DMS53 treated with DMSO at 0.1 percent for 48 hours (cell line): ENCODE data around the gene OR6N2.

Source experiments
- DNase-seq: peaks from one replicate; lab custom pipeline; 2025; ENCODE audit not compliant: unreplicated experiment; lab: John Stamatoyannopoulos, UW

The OR6N2 gene, protein sequence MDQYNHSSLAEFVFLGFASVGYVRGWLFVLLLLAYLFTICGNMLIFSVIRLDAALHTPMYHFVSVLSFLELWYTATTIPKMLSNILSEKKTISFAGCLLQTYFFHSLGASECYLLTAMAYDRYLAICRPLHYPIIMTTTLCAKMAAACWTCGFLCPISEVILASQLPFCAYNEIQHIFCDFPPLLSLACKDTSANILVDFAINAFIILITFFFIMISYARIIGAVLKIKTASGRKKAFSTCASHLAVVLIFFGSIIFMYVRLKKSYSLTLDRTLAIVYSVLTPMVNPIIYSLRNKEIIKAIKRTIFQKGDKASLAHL

GRCh38 chr1:158781104-158781503 is at the start of gene OR6N2:
Gene OR6N2 (minus strand): TSS chr1:158781204. CDS start chr1:158777635, 3,569 bp downstream.
- no peak for DNase-seq

DNA sequence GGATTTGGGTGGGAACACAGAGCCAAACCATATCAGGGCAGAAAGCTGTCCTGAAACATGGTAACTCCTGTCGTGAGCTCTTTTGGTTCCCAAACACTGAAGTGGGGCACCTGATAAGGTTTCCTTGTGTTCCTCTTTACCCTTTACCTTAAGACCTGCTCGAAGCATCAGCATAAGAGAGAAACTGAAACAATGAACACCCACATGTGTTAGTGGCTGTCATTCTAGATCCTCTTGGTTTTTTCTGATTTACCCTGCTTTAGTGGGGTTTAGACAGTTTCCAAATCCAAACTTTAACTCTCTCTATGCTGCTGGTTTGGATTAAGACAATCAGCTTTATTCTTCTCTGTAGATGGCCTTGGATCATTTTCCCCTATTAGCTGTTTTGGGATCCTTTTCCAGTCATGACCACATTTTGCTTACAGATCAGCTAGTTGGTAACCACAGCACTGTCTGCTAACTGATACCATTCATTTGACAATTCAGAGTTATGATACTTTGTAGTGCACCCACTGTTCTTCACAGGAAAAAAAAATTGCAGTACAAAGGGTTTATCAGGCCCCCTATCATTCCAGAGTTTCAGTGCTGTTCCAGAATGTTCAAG is 49.2 kb upstream of the OR6N2 start:
- DNase-seq = no peak

DNA sequence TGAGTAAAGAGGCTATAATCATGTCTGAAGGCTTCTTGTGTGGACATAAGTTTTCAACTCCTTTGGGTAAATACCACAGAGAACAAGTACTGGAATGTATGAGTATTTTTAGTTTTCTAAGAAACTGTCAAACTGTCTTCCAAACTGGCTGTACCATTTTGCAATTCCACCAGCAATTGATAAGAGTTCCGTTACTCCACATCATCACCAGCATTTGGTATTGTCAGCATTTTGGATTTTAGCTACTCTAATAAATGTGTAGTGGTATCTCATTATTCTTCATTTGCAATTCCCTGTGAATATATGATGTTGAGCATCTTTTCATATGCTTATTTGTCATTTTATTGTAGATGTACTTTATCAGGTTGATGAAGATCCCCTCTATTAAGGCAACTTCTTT is 40.7 kb upstream of the OR6N2 start:
- DNase-seq = no peak

GRCh38 chr1:158819461-158820443 is 38.7 kb upstream of the OR6N2 start:
- DNase-seq = no peak

- no peak for DNase-seq
These were observed 38.0 kb upstream of the OR6N2 start for GRCh38 chr1:158818975-158819431.

DNA sequence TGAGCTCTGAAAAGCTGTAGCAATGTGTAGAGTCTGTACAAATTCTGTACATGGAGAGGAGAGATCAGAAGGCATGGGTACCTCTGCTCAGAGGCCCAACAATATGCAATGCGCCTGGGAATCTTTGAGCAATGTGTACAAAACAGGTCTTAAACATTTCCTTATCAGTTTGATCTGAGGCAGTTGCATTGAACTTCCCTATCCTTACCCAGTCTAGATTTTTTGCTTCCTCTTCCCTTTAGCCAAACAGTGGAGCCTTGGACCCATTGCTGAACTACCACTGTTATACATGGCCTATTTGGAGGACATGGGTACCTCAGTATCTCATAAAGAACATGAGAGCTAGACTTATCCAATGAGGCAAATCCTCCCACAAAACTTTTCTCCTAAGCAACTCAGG is 37.6 kb upstream of the OR6N2 start:
- no peak for DNase-seq

- DNase-seq = no peak
These were observed 34.0 kb upstream of the OR6N2 start for GRCh38 chr1:158814970-158815369.

GRCh38 chr1:158813164-158813563 is 32.2 kb upstream of the OR6N2 start:
- DNase-seq = no peak

DNA sequence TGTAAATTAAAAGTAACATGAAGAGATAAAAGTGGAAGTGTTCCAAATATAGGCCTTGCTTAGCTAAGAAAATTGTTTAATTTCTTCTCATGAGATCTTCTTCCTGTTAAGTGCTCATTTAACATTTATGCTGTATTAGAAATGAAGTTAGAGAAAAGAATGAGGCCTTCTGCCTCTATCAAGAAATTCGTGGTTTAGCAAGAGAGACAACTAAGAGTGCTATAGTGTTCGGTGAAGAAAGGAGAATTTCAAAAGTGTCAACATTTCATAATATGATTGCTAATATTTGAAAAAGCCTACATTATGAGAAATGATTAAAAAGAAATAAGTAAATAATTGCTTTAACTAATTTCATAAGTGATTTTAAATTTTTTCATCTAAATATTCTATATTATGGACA is 31.3 kb upstream of the OR6N2 start:
- no peak for DNase-seq

DNA sequence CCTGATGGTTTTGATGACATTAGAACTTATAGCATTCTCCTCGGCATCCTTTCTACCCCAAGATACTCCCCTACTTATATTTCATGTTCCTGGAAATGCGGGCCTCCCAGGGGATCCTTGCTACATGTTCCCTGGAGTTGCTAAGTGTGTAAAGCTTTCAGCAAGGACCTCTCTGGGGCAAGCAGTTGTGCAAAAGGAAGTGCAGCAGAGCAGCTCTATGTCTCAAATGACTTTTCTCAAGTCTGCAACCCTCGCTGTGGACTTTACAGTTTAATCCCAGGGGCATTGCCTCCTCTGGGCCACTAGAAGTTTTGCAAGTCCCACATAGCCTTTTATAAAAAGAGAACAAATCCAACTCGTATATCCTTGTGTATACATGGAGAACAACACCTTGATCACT is 29.3 kb upstream of the OR6N2 start:
- DNase-seq = no peak

GRCh38 chr1:158809862-158810261 is 28.9 kb upstream of the OR6N2 start:
- no peak for DNase-seq

- no peak for DNase-seq
These were observed 28.3 kb upstream of the OR6N2 start for GRCh38 chr1:158809256-158809655.

GRCh38 chr1:158806916-158807536 is 26.0 kb upstream of the OR6N2 start:
- no peak for DNase-seq

GRCh38 chr1:158803678-158804077 is 22.7 kb upstream of the OR6N2 start:
- DNase-seq = no peak

DNA sequence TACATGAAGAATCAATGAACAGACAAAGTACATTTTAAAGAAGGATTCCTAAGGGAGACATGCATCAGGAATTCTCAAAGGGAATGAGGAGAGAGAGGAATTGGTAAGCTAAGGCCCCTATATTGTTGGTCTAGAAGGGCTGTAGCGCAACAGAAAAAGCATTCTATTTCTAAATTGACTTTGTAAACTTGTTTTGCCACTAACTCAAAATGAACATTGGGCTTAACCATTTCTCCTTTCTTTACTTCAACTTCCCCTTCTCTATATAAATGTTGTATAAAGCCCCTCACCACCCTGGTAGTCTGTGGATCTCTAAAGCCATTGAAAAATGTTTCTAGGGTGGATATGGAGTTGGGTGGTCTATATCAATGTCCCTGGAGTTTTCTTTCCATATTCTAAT is 20.4 kb upstream of the OR6N2 start:
- no peak for DNase-seq

DNA sequence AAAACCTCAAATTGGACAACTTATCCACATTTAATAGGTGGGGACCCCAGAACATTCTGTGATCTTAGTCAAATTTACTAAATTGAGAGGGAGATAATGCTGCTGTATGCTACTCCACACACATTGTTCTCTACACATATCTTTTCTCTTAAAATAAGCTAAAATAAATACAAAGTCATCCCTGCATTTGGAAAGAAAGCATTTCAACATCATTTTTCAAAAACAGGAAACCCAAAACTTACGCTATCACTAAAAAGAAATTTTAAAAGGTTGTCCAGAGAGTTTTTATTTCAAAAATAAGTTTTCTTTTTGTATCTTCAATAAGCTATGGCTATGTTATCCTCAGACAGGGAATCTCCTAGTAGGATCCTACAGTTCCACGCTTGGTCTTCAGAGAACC is 19.5 kb upstream of the OR6N2 start:
- DNase-seq = no peak

DNA sequence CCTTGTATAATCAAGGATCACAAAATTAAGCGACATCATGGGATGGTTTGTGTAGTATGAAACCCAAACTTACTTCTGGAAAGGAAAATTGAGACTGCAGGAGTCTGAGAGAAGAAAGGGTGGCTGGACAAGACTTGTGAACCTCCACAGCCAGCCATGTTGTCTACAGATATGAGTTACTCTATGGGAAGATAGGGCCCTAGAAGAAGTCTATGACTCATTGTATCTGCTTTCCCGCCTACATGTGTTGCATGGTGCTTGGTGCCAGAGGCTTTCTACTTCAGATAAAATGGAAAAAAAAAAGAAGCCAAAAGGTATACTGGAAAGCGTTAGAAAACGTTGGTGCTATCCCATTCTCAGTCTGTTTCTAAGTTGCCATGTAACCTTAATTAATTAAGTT is 18.7 kb upstream of the OR6N2 start:
- no peak for DNase-seq

DNA sequence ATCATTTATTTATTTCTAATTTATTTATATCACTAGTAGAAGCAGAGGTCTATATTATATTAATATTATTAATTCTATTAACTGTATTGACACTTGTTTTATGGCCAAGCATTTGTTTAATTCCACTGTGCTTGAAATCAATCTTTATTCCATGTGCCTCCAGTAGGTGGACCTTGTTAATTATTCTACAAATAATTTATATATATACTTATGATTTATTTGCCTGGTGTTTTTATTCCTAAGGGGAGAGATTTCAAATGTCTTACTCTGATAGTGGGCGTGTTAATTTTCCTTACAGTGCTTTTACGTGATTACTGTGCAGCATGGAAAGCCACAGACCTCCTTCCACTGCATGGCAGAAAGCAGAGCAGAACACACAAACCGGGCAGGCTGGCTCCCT is 17.5 kb upstream of the OR6N2 start:
- no peak for DNase-seq

GRCh38 chr1:158794247-158794646 is 13.2 kb upstream of the OR6N2 start:
- no peak for DNase-seq

- no peak for DNase-seq
These were observed 12.6 kb upstream of the OR6N2 start for GRCh38 chr1:158793604-158794003.
